Nephron (organoid): ENCODE results near the gene PYROXD2.

Experiments used
- H3K27ac Mint-ChIP-seq, 3 experiments: 2 replicates each; pipeline ENCODE4 v1.8.0; 2020; ENCODE audit warnings: mixed read lengths in 3 of 3, mild to moderate bottlenecking in 2 of 3, moderate library complexity in 1 of 3
- H3K27me3 Mint-ChIP-seq: 2 replicates; pipeline ENCODE4 v1.8.0; 2021; ENCODE audit warnings: low read depth, mild to moderate bottlenecking, moderate library complexity, mixed read lengths
- H3K36me3 Mint-ChIP-seq: 2 replicates; pipeline ENCODE4 v1.8.0; 2020; ENCODE audit warnings: low read depth, mixed read lengths
- H3K4me1 Mint-ChIP-seq: 2 replicates; pipeline ENCODE4 v1.8.0; 2020; ENCODE audit warnings: mixed read lengths
- H3K4me3 Mint-ChIP-seq, 3 experiments: 2 replicates each; pipeline ENCODE4 v1.8.0; 2020; ENCODE audit warnings: mild to moderate bottlenecking in 3 of 3, mixed read lengths in 3 of 3, moderate library complexity in 2 of 3
- H3K9me3 Mint-ChIP-seq: 2 replicates; pipeline ENCODE4 v1.8.0; 2020; ENCODE audit warnings: mixed read lengths
- CTCF ChIP-seq, 3 experiments: fragments of 200-600 bp; sonication (generic); IDR thresholded peaks; one replicate each; pipeline ENCODE4 v1.5.0; 2021; ENCODE audit warnings: antibody characterized with exemption in 3 of 3; ENCODE audit not compliant: unreplicated experiment in 3 of 3

PYROXD2 gene

GRCh38 chr10:98368644-98369043 is 46.3 kb downstream of the PYROXD2 start:
- no peaks in the 10 kb centered on the region for H3K36me3 Mint-ChIP-seq
- no peak overlapping the region for H3K4me3 Mint-ChIP-seq
- H3K27me3 Mint-ChIP-seq, result peaks cover 22% of the 10 kb centered on the region
- H3K27ac Mint-ChIP-seq, result no peak overlapping the region
- peaks cover 20% of the 10 kb centered on the region for H3K4me1 Mint-ChIP-seq
- H3K9me3 Mint-ChIP-seq, result no peaks in the 10 kb centered on the region
- TF ChIP-seq CTCF (IDR thresholded peaks at IDR 0.05; ENCODE audit: unreplicated experiment in 3 of 3), result no peak

- Mint-ChIP-seq H3K36me3 (no peaks in the 10 kb centered on the region), H3K4me1 (peaks cover 16% of the 10 kb centered on the region), H3K27ac (no peak overlapping the region), H3K4me3 (no peak overlapping the region), H3K9me3 (no peaks in the 10 kb centered on the region), H3K27me3 (peaks cover 22% of the 10 kb centered on the region)
- TF ChIP-seq CTCF (IDR thresholded peaks at IDR 0.05; ENCODE audit: unreplicated experiment in 3 of 3), result no peak
Measured at GRCh38 chr10:98367604-98368451, 47.2 kb downstream of the PYROXD2 start.

GRCh38 chr10:98366062-98366530 is 48.9 kb downstream of the PYROXD2 start:
- H3K4me3 Mint-ChIP-seq, result no peak overlapping the region
- H3K27me3 Mint-ChIP-seq, result peaks cover 18% of the 10 kb centered on the region

GRCh38 chr10:98365406-98366061 is 49.4 kb downstream of the PYROXD2 start:
- Mint-ChIP-seq H3K9me3 (no peaks in the 10 kb centered on the region), H3K4me1 (peaks cover 25% of the 10 kb centered on the region), H3K27me3 (peaks cover 18% of the 10 kb centered on the region), H3K4me3 (no peak overlapping the region), H3K36me3 (no peaks in the 10 kb centered on the region), H3K27ac (peak overlapping the region in 1 of 3 experiments; percentile 15)
- no peak for TF ChIP-seq CTCF (IDR thresholded peaks at IDR 0.05; ENCODE audit: unreplicated experiment in 3 of 3)

More at GRCh38 chr10:98366062-98366530, 48.9 kb downstream of the PYROXD2 start:
- Mint-ChIP-seq H3K27ac (peak overlapping the region in 1 of 3 experiments; percentile 14), H3K36me3 (no peaks in the 10 kb centered on the region), H3K9me3 (no peaks in the 10 kb centered on the region), H3K4me1 (peaks cover 21% of the 10 kb centered on the region)
- TF ChIP-seq CTCF (IDR thresholded peaks at IDR 0.05; ENCODE audit: unreplicated experiment in 3 of 3), result no peak

- Mint-ChIP-seq H3K9me3 (no peaks in the 10 kb centered on the region), H3K4me1 (peaks cover 21% of the 10 kb centered on the region), H3K36me3 (no peaks in the 10 kb centered on the region), H3K4me3 (no peak overlapping the region), H3K27ac (peak overlapping the region in 1 of 3 experiments; percentile 15), H3K27me3 (peaks cover 18% of the 10 kb centered on the region)
- TF ChIP-seq CTCF (IDR thresholded peaks at IDR 0.05; ENCODE audit: unreplicated experiment in 3 of 3), result no peak
Measured at GRCh38 chr10:98364432-98365102, 50.4 kb downstream of the PYROXD2 start.
